MM.1S (cell line): ENCODE results near the gene ZNF205.
"Not testable (repeated sequence)": the region's sequence is repeated elsewhere in the genome, so short reads cannot be mapped to it uniquely, and the experiment has no call there.

Source experiments
- CTCF ChIP-seq: fragments of 300-600 bp; sonication (generic); IDR thresholded peaks from 2 replicates; pipeline ENCODE4 v1.5.1; 2016; ENCODE audit warnings: antibody characterized with exemption, low read length, mixed read lengths
- EZH2 ChIP-seq: fragments of 300-600 bp; sonication (generic); optimal IDR thresholded peaks from 2 replicates; pipeline ENCODE3; 2017; ENCODE audit warnings: low read depth, mild to moderate bottlenecking, antibody characterized with exemption, low read length, mixed read lengths

DNA sequence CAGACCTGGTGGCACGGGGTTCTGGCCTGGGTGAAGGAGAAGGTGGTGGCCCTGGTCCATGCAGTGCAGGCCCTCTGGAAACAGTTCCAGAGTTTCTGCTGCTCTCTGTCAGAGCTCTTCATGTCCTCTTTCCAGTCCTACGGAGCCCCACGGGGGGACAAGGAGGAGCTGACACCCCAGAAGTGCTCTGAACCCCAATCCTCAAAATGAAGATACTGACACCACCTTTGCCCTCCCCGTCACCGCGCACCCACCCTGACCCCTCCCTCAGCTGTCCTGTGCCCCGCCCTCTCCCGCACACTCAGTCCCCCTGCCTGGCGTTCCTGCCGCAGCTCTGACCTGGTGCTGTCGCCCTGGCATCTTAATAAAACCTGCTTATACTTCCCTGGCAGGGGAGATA lies 43.2 kb upstream of the ZNF205 start:
- not testable (repeated sequence) for TF ChIP-seq CTCF, EZH2
